CMK (cell line): ENCODE data around the gene TMEM14C.
"Not testable (repeated sequence)": the region's sequence is repeated elsewhere in the genome, so short reads cannot be mapped to it uniquely, and the experiment has no call there.

Experiments
- DNase-seq: peaks from one replicate; pipeline ENCODE4 v3.0.0-alpha.2; 2010; ENCODE audit warnings: low read depth

Gene TMEM14C

GRCh38 chr6:10720960-10721849, 1.7 kb upstream of the TMEM14C start:
- not testable (repeated sequence) for DNase-seq

DNA sequence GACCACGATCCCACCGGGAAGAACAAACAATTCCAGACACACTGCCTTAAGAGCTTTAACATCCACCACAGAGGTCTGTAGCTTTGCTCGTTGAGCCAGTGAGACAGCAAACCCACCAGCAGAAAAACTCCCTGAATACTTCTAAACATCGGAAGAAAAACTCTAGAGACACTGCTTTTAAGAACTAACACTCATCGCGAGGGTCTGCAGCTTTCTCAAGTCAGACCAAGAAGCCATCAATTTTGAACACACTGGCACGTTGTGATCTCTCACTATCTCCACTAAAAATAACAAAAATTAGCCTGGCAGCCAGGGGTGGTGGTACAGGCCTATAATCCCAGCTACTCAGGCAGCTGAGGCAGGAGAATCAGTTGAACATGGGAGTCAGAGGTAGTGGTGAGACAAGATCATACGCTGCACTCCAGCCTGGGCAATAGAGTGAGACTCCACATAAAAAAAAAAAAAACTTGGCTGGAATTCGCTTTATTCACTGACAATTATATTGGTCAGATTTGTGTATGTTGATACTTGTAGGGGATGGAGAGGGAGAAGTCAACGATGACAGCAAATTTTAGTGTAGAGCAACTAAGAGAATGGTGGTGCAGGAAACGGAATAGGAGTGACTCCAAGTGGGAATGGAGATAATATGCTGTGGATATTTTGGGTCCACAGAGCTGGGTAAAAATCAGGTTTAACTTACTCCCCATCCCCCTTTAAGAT, 860 bp upstream of the TMEM14C start:
- DNase-seq, result no peak

- no peak for DNase-seq
These were observed 375 bp upstream of the TMEM14C start for GRCh38 chr6:10722570-10722819.

DNA sequence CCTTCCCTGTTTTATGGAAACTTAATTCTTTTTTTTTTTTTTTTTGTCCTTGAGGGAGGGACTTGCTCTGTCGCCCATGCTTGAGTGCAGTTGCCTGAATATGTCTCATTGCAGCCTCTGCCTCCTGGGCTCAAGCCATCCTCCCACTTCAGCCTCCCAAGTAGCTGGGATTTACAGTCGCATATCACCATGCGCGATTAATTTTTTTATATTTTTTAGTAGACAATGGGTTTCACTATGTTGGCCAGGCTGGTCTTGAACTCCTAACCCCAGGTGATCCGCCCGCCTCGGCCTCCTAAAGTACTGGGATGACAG, 654 bp downstream of the TMEM14C start:
- DNase-seq, result no peak

- no peak for DNase-seq
These were observed 2.2 kb downstream of the TMEM14C start for GRCh38 chr6:10725044-10725443.

DNA sequence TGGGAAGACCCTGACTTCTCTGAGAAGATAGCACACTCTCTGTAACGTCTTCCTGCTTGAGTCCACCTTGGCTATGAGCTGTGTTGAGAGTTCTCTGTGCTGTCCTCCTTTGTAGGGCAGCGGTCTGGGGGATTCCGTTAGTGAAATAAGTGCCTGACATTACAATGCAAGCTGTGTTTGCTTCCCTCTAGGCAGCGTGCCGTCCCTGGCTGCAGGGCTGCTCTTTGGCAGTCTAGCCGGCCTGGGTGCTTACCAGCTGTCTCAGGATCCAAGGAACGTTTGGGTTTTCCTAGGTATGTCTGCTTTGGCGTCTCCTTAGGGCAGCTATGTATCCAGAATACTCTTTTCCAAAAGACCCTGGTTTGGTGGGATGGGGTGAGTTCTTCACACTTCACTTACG, 2.8 kb downstream of the TMEM14C start:
- no peak for DNase-seq

GRCh38 chr6:10730254-10730653, 7.4 kb downstream of the TMEM14C start:
- DNase-seq, result no peak

DNA sequence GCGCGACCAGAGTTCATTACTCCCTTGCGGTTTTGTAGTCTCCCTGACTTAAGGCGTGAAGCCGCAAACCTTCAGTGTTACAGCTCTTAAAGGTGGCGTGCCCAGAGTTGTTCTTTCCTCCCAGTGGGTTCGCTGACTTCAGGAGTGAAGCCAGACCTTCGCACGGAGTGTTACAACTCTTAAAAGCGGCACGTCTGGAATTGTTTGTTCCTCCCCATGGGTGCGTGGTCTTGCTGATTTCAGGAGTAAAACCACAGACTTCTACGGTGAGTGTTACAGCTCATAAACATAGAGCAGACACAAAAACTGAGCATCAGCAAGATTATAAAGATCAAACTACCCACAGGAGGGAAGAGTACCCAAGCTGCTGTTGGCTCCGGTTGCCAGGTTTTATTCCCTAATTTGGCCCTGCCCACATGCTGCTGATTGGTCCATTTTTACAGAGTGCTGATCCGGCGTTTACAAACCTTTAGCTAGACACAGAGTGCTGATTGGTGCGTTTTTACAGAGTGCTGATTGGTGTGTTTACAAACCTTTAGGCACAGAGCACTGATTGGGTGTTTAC, 10.4 kb downstream of the TMEM14C start:
- no peak for DNase-seq

- no peak for DNase-seq
These were observed 11.0 kb downstream of the TMEM14C start for GRCh38 chr6:10733863-10734262.

DNA sequence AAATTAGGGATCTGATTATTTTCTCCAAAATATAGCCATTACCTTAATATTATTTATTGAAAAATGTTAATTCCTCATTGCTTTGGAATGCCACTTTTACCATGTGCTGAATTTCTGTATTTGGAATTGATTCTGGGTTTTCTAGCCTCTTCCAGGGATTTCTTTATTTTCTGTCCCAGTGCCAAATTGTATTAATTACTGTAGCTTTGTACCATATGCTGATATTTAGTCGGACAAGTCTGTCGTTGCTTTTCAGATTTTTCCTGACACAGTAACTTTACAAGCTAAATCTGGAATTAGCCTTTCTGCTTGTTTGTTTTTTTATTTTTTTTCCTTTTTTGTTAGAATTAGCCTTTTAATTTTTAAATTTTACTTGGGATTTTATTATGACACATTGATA, 13.9 kb downstream of the TMEM14C start:
- DNase-seq, result no peak

DNA sequence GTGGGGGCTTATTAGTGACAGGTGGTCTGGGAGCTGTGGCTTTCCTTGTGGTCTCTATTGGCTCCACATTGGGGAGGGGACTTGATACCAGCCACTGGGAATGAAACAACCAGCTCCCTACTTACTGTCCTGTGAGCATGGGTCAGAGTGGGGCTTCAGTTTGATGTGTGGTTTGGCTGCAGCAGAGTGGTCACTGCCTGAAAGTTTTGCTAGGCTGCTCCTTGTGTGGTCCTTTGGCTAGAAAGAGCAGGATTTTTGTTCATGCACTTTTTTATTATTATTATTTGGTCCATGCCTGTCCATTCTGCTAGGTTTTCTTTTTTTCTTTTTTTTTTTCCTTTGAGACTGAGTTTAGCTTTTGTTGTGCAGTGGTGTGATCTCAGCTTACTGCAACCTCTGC, 17.2 kb downstream of the TMEM14C start:
- DNase-seq, result no peak

DNA sequence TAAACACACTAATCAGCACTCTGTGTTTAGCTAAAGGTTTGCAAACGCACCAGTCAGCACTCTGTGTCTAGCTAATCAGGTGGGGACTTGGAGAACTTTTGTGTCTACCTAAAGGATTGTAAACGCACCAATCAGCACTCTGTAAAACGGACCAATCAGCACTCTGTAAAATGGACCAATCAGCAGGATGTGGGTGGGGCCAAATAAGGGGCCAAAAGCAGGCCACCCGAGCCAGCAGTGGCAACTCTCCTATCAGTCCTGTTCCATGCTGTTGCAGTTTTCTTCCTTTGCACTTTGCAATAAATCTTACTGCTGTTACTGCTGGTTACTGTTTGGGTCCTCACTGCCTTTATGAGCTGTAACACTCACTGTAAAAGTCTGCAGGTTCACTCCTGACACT, 18.8 kb downstream of the TMEM14C start:
- not testable (repeated sequence) for DNase-seq

GRCh38 chr6:10742251-10742650, 19.4 kb downstream of the TMEM14C start:
- DNase-seq, result no peak

DNA sequence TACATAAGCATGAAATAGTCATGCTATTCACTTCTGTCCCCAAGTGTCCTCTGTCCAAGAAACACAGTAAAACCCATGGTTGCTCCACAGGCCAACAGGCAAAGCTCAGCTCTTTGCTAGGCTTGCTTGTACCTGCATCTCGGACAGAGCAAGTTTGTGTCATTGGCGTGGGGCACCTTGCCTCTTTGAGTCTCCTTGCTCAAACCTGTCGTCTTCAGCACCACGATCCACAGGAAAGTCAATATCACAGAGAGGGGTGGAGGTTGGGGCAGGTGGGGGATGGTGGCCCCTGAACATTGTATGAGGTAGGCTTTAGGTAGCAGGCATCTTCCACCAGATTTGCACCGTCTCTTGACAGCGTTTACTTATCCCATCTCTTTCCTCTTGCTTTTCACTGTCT, 20.6 kb downstream of the TMEM14C start:
- no peak for DNase-seq

DNA sequence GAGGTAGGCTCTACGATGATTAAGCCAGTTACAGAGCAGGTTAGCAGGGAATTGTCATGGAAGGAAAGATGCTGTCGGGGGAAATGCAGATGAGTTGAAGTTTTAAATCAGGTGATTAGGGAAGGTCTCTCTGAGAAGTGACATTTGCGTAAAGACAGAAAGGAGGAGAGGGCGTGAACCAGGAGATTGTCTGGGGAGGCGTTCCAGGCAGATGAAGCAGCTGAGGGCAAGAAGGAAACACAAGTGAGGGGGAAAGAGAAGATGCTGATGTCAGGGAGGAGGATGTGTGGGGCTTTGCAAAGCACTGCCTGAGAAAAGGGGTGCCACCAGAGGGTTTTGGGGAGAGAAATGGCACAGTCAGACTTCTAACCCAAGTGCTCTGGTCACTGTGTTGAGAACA, 22.2 kb downstream of the TMEM14C start:
- DNase-seq, result no peak

GRCh38 chr6:10746915-10747250, 24.0 kb downstream of the TMEM14C start:
- no peak for DNase-seq

DNA sequence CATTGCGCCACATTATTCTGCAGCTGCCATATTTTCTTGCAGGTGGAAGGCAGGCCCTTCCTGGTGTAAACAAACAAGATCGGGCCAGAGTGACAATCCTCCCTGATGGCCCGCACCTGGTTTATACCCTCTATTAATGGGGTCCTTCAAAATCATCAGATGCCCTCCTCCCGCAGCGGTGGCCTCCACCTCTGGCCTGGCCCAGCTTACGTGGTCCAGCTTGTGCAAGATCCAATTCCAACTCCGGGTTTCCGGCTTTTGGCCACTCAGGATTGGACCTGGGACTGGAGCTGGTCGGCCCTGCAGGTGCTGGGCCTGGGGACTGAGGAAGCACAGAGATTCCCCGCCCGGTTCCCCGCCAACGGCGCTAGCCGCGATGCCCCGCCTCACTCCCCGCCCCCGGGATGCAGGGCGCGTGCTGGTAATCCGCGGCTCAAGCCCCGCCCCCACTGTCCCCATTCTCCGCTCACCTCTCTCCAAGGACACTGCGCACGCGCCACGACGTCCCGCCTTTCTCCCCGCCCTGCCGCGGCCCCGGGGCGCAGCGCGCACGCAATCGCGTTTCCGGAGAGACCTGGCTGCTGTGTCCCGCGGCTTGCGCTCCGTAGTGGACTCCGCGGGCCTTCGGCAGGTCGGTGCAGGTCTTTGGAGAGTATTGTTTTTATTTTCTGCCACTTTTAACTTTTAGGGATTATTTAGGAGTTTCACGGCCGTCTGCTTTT, 24.5 kb downstream of the TMEM14C start, which contains the start of gene TMEM14B:
Gene TMEM14B, plus strand, starts transcription at position 555 of the 722 bp plus-strand sequence. CDS start 1,441 bp downstream, outside the sequence.
- peak; percentile 92 for DNase-seq

- DNase-seq, result no peak
These were observed 26.9 kb downstream of the TMEM14C start for GRCh38 chr6:10749734-10750133.

DNA sequence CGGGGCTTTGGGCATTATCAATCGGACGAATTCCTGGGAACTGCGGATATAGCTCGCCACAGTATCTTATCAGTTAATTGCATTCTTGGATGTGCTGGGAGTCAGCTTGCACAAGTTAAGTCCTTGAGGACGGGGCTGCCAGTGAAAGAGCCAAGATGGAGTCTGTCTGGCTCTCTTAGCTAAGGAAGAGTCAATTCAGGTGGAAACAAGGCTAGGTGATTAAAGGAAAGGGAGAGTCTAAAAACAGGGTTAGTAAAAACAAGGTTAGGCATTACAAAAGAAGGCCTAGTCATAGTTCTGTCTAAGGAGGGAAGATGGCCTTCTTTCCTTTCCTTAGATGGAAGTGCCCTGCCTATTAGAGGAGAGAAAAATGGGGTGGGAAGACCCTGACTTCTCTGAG, 27.7 kb downstream of the TMEM14C start:
- DNase-seq, result not testable (repeated sequence)

DNA sequence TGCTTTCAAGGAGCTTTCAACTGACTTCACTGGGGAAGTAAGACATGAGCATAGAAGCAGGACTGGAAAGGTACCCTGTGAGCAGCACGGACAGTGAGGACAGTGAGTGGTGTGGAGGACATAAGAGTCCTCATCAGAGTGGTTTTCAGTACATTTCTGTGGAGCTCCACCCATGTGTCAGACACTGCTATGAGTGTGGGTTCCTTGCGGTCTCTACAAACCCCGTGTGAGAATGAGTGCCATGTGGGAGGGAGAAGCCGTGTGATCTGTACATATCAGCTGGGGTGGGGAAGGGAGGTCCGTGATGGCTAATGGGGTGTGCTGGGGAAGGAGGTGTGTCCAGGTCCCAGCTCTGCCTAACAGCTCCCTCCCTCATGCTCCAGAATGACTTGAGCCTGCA, 28.9 kb downstream of the TMEM14C start:
- not testable (repeated sequence) for DNase-seq

DNA sequence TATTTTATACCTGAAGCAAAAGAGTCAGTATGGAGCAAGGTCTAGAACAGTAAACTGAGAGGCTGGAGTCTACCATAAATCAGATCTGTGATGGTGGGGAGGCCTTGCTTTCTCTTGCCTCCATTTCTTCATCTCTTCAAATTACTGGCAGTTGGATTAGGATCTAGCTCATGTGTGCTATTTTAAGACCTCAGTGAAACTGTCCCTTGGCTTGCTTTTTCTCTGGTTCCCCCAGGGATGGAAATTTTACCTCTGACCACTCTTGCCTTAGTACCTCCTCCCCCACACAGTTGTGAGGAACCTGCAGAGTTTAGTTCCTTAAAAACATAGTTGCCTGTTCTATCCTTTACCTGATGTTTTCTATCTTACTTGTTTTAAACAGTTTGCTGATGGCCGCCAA, 33.2 kb downstream of the TMEM14C start:
- DNase-seq, result no peak

- DNase-seq, result peak; percentile 41
These were observed 36.5 kb downstream of the TMEM14C start for GRCh38 chr6:10759312-10759839.
